22Rv1 (cell line): Measurements from ENCODE around the gene ZNF84.
A peak's percentile ranks its signal among the peaks of the same experiment; 100 is the strongest.

ENCODE experiments used
- H3K27ac ChIP-seq: fragments of 450-650 bp; 2 replicates; pipeline ENCODE4 v1.5.1; 2017
- CTCF ChIP-seq: fragments of 450-650 bp; IDR thresholded peaks from 2 replicates; pipeline ENCODE4 v1.5.1; 2017; ENCODE audit warnings: mild to moderate bottlenecking
- ZFX ChIP-seq: fragments of 450-650 bp; IDR thresholded peaks from 2 replicates; pipeline ENCODE4 v1.6.1; 2017; ENCODE audit warnings: antibody characterized with exemption, borderline replicate concordance

ZNF84 gene

GRCh38 chr12:133057446-133057845, 20.1 kb downstream of the ZNF84 start:
- no peak overlapping the region for H3K27ac ChIP-seq
- TF ChIP-seq CTCF, result no peak

GRCh38 chr12:133058203-133059113, 21.1 kb downstream of the ZNF84 start:
- H3K27ac ChIP-seq, result no peak overlapping the region
- TF ChIP-seq ZFX (no peak), CTCF (no peak)

- no peak overlapping the region for H3K27ac ChIP-seq
- TF ChIP-seq CTCF, result no peak
- TF ChIP-seq ZFX, result no peak
Measured at GRCh38 chr12:133061954-133062353, 24.6 kb downstream of the ZNF84 start.

- no peak for TF ChIP-seq ZFX
- TF ChIP-seq CTCF, result no peak
Measured at GRCh38 chr12:133063556-133063955, 26.2 kb downstream of the ZNF84 start.

GRCh38 chr12:133073836-133074235, 36.5 kb downstream of the ZNF84 start:
- TF ChIP-seq ZFX (no peak), CTCF (no peak)
- no peak overlapping the region for H3K27ac ChIP-seq

More at GRCh38 chr12:133063556-133063955, 26.2 kb downstream of the ZNF84 start:
- no peak overlapping the region for H3K27ac ChIP-seq

- H3K27ac ChIP-seq, result peak overlapping the region; percentile 98
- TF ChIP-seq CTCF (no peak), ZFX (no peak)
Measured at GRCh38 chr12:133080026-133080367, 42.7 kb downstream of the ZNF84 start.

GRCh38 chr12:133080368-133081158, 43.3 kb downstream of the ZNF84 start, which contains the start of gene ZNF140:
Gene ZNF140, plus strand, starts transcription at chr12:133080923. Its CDS starts 398 bp downstream, at chr12:133081321.
- peak within 1 kb of the TSS; percentile 98 for H3K27ac ChIP-seq
- TF ChIP-seq ZFX, result no peak
- peak; percentile 42; the same call in 1 of the 2 replicates for TF ChIP-seq CTCF
